ENCODE results near the gene SAXO1.
"Not testable (repeated sequence)": the region's sequence is repeated elsewhere in the genome, so short reads cannot be mapped to it uniquely, and the experiment has no call there.

Gene SAXO1

GRCh38 chr9:18969128-18969527, 63.9 kb downstream of the SAXO1 start:
- DNase-seq, result no peak

- DNase-seq, result no peak
Measured at GRCh38 chr9:18955626-18956025, 77.4 kb downstream of the SAXO1 start.

- no peak for DNase-seq
Measured at GRCh38 chr9:18951936-18952335, 81.1 kb downstream of the SAXO1 start.

- peak; percentile 53 to 83 for DNase-seq
Measured at GRCh38 chr9:18947892-18948339, 85.1 kb downstream of the SAXO1 start.

GRCh38 chr9:18942801-18943200, 90.2 kb downstream of the SAXO1 start:
- DNase-seq, result no peak

GRCh38 chr9:18941060-18941740, 91.8 kb downstream of the SAXO1 start:
- no peak for DNase-seq

GRCh38 chr9:18939943-18940342, 93.1 kb downstream of the SAXO1 start:
- DNase-seq, result no peak

- no peak for DNase-seq
Measured at GRCh38 chr9:18936094-18936871, 96.7 kb downstream of the SAXO1 start.

- no peak for DNase-seq
Measured at GRCh38 chr9:18935541-18935940, 97.5 kb downstream of the SAXO1 start.

- not testable (repeated sequence) for DNase-seq
Measured at GRCh38 chr9:18930611-18931010, 102.4 kb downstream of the SAXO1 start.

- DNase-seq, result no peak
Measured at GRCh38 chr9:18928711-18929110, 104.3 kb downstream of the SAXO1 start.

GRCh38 chr9:18926513-18926912, 106.5 kb downstream of the SAXO1 start:
- DNase-seq, result no peak

- no peak for DNase-seq
Measured at GRCh38 chr9:18925880-18926279, 107.1 kb downstream of the SAXO1 start.

- no peak for DNase-seq
Measured at GRCh38 chr9:18923671-18924430, 109.2 kb downstream of the SAXO1 start.

GRCh38 chr9:18923167-18923566, 109.8 kb downstream of the SAXO1 start:
- no peak for DNase-seq

GRCh38 chr9:18922161-18922885, 110.7 kb downstream of the SAXO1 start:
- DNase-seq, result no peak

- no peak for DNase-seq
Measured at GRCh38 chr9:18921366-18922075, 111.5 kb downstream of the SAXO1 start.

GRCh38 chr9:18920141-18921084, 112.6 kb downstream of the SAXO1 start:
- no peak for DNase-seq

GRCh38 chr9:18911714-18912342, 121.2 kb downstream of the SAXO1 start:
- DNase-seq, result no peak

GRCh38 chr9:18910916-18911315, 122.1 kb downstream of the SAXO1 start:
- DNase-seq, result no peak
